ENCODE measurements around the gene PDCD2L.
"Not testable (repeated sequence)": the region's sequence is repeated elsewhere in the genome, so short reads cannot be mapped to it uniquely, and the experiment has no call there.

The PDCD2L gene

DNA sequence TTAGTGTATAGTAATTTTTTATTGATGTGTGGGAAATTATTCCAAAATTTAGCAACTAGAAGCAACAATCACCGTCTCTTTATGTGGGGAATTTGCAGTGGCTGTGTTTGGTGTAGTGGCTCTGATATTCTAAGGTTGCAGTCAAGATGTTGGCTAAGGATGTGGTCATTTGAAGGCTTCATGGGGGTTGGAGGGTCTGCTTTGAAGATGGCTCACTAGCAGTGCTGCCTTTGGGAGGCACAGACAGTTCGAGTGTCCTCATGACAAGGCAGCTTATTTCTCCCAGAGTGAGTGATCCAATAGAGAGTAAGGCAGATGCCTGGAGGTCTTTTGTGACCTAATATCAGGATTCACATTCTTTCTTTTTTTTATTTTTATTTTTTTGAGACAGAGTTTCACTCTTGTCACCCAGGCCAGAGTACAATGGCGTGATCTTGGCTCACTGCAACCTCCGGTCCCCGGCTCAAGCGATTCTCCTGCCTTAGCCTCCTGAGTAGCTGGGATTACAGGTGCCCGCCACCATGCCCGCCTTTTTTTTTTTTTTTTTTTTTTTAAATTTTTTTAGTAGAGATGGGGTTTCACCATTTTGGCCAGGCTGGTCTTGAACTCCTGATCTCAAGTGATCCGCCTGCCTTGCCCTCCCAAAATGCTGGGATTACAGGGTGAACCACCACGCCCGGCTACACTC is 30.5 kb upstream of the PDCD2L start:
- DNase-seq (ENCODE audit: low read depth in 1 of 2, low spot score in 1 of 2): no peak

DNA sequence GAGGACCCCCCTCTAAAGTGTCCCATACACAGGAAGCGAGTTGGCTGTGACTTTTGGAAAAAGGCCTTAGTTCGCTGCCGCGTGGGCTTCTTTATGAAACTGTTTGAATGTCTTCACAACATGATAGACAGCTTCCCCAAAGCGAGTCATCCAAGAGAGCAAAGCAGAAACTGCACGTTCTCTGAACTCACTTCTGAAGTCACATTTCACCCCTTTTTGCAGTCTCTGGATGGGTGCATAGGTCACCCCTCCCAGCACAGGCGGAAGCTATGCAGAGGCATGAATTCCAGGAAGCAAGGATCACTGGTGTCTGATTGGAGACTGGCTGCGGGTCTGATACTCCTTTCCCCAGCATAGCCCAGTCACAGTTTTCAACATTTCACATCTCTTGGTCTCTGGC is 28.6 kb upstream of the PDCD2L start:
- DNase-seq (ENCODE audit: low read depth in 1 of 2, low spot score in 1 of 2): no peak

DNA sequence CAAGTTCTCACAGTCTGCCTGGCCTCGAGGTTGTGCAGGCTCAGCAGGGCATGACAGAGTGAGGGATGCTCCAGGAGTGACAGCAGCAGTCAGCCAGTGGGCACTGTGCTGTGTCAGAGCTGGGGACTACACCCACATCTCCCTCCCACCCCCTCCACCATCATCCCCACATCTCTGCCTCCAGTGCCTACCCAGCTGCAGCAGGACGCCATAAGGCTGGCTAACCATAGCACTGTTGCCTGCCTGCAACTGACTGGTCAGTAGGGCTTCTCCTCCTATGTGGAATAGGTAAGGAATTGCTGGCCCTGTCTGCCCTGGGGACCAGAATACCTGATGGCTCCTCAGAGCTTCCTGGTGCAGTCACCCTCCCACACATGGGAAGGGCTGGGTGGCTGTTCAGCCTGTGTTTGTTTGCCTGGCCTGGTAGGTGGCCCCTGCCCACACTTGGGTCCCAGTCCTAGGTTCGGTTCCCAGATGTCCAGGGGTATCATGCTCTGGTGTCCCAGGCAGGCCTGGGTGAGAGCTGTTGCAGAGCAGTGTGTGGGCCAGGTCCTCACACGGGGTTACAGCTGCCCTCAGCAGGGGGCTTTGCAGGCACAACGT is 23.5 kb upstream of the PDCD2L start:
- no peak for DNase-seq (ENCODE audit: low read depth in 1 of 2, low spot score in 1 of 2)

DNA sequence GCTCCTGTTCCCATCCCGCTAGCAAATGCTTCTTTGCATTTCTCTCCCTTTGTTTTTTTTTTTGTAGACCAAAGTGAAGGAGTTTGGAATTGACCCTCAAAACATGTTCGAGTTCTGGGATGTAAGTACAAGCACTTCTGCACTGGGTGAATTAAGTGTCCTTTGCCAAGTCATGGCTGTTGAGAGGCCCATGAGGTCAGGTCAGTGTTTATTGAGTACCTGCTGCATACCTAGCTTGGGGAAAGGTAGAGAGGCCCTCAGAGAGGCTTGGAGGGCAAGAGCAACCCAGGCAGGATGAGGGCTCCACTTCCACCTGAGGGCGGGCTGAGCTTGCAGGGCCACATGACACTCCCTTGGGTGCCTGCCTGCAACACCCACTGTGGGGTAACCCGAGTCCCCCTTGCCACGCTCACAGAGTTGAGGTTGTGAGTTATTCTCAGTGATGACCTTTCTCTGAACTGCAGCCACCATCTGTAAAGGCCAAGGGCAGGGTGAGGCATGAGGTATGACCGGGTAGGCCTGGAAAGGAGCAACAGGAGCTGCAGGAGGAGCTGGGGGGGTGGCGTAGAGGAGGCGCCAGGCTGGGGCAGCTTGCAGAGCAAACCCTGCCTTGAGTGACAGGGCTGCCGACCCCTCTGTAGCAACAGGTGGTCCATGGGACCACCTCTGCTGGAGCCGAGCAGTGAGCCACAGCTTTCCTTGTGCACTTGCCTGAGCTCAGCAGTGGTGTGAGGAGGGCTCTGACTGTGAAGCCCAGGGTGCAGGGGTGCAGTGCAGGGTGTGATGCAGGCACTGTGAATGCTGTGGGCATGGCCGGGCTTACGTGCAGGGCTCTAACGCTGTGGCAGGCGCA is 22.6 kb upstream of the PDCD2L start:
- DNase-seq (ENCODE audit: low read depth in 1 of 2, low spot score in 1 of 2): no peak

DNA sequence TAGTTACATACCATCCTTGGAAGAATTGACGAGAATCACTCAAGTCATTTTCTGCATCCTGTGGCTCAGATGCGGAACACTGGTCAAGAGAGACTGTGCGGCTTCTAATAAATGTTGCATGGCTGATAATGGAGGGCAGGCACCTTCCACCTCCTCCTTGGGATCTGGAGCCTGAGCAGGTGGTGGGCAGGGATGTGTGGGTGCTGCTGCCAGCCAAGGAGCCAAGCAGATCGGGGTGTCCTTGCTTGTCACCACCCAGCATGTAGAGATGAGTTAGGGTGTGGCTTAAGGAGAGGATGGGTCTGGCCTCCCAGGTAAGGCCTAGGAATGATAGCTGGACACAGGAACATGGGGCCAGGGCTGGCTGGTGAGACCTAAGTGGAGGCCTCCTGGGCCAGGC is 21.7 kb upstream of the PDCD2L start:
- no peak for DNase-seq (ENCODE audit: low read depth in 1 of 2, low spot score in 1 of 2)

DNA sequence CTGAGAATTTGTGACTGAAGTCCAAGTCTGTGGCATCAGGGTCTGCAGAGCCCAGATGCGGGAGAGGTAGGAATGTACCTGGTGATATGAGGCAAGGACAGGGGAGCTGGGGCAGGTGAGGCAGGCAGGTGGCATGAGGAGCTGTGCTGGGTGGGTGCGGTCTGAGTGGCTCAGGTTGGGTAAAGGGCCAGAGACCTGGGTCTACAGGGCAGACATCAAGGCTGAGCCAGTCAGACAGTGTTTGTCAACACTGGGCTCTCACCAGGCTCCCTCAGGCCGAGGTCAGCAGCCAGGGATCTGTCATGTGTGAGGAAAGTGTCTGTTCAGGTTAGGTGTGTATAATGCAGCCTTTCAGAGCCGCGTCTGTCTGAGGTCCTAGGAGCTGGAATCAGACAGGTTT is 20.6 kb upstream of the PDCD2L start:
- DNase-seq (ENCODE audit: low read depth in 1 of 2, low spot score in 1 of 2): no peak

DNA sequence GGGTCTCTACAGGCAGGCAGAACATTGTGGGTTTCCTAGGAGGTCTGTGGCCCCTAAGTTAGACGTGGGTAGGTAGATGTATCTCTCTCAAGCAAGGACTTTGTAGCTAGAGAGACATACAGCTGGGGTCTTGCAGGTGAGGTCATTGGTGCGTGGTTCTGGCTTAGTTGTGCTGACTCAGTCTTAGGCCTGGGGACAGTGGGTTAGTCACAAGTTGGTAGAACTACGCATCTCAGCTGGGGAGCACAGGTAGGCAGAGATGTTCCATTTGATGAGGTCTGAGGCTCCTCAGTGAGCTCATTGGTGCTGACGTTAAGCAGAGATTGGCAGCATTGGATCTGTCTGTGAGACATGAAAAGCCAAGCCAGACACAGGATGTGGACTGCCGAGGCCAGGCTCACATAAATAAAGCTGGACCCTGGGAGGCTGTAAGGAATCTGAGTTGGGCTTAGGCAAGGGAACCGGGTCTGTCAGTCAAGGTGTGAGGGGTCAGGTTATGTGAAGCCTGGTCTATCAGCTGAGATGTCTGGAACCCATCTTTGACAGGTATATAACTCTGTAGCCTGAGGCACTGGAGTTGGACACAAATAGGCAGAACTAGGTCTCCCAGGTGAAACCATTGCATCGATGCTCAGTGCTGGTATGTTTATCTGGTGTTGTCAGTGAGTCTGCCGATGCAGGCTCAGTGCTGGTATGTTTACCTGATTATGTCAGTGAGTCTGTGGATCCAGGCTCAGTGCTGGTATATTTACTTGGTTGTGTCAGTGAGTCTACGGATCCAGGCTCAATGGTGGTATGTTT is 17.4 kb upstream of the PDCD2L start:
- DNase-seq (ENCODE audit: low read depth in 1 of 2, low spot score in 1 of 2): no peak

DNA sequence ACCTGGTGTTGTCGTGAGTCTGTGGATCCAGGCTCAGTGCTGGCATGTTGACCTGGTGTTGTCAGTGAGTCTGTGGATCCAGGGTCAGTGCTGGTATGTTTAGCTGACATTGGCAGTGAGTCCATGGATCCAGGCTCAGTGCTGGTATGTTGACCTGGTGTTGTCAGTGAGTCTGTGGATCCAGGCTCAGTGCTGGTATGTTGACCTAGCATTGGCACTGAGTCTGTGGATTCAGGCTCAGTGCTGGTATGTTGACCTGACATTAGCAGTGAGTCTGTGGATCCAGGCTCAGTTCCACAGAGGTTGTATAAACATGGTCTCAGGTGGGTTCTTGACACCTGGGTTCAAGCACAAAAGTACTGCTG is 16.8 kb upstream of the PDCD2L start:
- no peak for DNase-seq (ENCODE audit: low read depth in 1 of 2, low spot score in 1 of 2)

DNA sequence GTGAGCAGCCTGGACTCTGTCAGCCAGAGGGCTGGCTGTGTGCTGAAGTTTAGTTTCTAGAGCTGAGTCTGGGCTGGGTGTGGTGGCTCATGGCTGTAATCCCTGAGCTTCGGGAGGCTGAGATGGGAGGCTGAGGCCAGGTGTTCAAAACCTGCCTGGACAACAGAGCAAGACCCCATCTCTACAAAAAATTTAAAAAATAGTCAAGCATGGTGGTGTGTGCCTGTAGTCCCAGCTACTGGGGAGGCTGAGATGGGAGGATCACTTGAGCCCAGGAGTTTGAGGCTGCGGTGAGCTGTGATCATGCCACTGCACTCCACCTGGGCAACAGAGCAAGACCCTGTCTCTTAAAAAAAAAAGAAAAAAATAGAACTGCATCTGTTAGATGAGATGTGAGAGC is 15.5 kb upstream of the PDCD2L start:
- not testable (repeated sequence) for DNase-seq (ENCODE audit: low read depth in 1 of 2, low spot score in 1 of 2)

DNA sequence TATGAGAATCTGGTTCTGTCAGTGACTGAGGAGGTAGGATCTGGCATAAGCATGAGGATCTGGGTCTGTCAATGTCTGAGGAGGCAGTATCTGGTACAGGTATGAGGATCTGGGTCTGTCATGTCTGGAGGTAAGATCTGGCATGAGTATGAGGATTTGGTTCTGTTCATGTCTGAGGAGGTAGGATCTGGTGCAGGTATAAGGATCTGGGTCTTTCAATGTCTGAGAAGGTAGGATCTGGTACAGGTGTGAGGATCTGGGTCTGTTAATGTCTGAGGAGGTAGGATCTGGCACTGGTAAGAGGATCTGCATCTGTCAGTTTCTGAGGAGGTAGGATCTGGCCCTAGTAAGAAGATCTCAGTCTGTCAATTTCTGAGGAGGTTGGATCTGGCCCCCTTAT is 12.4 kb upstream of the PDCD2L start:
- DNase-seq (ENCODE audit: low read depth in 1 of 2, low spot score in 1 of 2): no peak

DNA sequence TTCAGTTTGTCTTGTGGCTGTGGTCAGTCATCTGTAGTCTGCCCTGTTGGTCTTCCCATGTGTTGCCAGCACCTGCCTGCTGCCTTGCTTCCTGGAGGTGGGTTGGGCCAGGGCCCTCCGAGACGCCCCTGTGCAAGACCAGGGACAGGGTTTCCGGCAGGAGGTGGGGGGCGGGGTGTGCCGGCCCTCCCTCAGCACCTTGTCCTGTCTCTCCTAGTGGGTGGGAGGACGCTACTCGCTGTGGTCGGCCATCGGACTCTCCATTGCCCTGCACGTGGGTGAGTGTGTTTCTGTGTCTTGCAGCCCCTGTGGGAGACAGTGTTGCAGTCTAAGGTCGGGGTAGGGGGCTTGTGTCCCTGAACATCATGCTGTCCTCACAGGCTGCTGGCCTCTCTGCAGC is 11.2 kb upstream of the PDCD2L start:
- DNase-seq (ENCODE audit: low read depth in 1 of 2, low spot score in 1 of 2): no peak

DNA sequence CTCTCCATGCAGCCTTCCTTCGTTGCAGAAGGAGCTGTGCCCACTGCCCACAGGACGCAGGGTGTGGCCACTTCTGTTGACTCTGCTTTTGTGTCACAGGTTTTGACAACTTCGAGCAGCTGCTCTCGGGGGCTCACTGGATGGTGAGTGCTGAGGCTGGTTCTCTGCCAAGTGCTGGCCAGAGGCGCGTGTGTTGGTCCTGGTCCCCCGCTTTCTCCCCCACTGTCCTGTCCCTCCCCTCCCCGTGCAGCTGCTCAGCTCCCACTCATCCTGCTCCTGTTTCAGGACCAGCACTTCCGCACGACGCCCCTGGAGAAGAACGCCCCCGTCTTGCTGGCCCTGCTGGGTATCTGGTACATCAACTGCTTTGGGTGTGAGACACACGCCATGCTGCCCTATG is 10.6 kb upstream of the PDCD2L start:
- DNase-seq (ENCODE audit: low read depth in 1 of 2, low spot score in 1 of 2): no peak

DNA sequence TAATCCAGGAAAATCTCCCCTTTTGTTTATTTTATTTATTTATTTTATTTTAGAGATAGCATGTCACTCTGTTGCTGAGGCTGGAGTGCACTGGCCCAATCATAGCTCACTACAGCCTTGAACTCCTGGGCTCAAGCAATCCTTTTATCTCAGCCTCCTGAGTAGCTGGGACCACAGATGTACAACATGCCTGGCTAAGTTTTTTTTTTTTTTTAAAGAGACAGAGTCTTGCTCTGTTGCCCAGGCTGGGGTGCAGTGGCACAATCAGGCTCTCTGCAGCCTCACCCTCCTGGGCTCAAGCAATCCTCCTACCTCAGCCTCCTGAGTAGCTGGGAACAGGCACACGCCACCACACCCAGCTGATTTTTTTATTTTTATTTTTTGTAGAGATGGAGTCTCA is 6.3 kb upstream of the PDCD2L start:
- DNase-seq (ENCODE audit: low read depth in 1 of 2, low spot score in 1 of 2): no peak

DNA sequence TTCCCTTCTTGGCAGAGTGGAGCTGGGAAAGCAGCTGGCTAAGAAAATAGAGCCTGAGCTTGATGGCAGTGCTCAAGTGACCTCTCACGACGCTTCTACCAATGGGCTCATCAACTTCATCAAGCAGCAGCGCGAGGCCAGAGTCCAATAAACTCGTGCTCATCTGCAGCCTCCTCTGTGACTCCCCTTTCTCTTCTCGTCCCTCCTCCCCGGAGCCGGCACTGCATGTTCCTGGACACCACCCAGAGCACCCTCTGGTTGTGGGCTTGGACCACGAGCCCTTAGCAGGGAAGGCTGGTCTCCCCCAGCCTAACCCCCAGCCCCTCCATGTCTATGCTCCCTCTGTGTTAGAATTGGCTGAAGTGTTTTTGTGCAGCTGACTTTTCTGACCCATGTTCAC is 4.3 kb upstream of the PDCD2L start:
- no peak for DNase-seq (ENCODE audit: low read depth in 1 of 2, low spot score in 1 of 2)

DNA sequence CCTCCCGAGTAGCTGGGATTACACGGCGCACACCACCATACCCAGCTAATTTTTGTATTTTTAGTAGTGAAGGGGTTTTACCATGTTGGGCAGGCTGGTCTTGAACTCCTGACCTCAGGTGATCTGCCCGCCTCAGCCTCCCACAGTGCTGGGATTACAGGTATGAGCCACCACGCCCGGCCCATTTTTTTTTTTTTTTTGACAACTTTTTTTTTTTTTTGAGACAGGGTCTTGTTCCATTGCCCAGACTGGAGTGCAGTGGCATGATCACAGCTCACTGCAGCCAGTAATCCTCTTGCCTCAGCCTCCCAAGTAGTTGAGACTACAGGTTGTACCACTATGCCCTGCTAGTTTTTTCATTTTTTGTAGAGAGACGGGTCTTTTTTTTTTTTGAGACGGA is 3.4 kb upstream of the PDCD2L start:
- not testable (repeated sequence) for DNase-seq (ENCODE audit: low read depth in 1 of 2, low spot score in 1 of 2)

DNA sequence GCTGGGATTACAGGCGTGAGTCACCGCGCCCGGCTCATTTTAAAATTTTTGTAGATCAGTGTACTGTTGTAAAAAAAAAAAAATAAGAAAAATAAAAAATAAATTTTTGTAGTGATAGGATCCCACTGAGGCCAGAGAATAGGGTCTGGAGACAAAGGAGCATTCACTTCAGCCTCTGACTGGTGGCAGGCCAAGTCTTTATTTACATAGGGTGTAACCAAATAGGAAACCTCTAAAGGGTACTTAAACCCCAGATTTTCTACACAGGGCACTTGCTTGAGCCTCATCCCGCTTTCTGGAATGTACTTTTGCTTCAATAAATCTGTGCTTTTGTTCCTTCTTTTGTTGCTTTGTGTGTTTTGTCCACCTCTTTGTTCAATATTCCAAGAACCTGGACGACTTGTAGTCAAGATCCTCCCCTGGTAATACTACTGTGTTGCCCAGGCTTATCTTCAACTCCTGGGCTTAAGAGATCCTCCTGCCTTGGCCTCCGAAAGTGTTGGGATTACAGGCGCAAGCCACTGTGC is 2.1 kb upstream of the PDCD2L start:
- no peak for DNase-seq (ENCODE audit: low read depth in 1 of 2, low spot score in 1 of 2)

DNA sequence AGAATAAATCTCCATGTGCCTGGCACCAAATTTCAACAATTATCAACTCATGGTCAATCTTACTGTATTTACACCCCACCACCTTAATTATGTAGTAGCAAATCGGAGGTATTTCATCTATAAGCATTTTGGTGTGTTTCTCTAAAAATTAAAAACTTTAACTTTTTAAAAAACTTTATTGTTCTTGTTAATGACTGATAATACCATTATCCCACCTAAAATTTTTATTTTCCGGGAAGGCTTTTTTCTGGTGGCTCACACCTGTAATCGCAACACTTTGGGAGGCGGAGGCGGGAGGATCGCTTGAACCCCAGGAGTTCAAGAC is 453 bp upstream of the PDCD2L start:
- DNase-seq (ENCODE audit: low read depth in 1 of 2, low spot score in 1 of 2): no peak

DNA sequence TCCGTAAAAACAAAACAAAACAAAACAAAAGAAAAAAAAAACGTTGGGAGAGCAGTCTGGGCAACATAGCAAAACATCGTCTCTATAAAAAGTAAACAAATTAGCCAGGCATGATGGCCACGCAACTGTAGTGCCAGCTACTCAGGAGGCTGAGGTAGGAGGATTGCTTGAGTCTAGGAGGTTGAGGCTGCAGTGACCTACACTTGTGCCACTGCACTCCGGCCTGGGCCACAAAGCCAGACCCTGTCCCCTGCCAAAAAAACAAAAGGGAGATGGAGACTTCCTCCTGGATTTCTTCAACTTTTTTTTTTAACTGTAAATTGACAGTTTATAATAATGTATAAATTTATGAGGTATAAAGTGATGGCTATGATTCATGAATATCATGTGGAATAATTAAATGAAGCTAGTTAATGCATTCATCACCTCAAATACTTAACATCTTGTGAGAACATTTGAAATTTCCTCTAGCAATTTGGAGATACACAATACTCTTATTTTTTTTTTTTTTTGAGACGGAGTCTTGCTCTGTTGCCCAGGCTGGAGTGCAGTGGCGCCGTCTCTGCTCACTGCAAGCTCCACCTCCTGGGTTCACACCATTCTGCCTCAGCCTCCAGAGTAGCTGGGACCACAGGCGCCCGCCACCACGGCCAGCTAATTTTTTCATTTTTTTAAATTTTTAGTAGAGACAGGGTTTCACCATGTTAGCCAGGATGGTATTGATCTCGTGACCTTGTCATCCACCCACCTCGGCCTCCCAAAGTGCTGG is 1.9 kb downstream of the PDCD2L start:
- DNase-seq (ENCODE audit: low read depth in 1 of 2, low spot score in 1 of 2): no peak

DNA sequence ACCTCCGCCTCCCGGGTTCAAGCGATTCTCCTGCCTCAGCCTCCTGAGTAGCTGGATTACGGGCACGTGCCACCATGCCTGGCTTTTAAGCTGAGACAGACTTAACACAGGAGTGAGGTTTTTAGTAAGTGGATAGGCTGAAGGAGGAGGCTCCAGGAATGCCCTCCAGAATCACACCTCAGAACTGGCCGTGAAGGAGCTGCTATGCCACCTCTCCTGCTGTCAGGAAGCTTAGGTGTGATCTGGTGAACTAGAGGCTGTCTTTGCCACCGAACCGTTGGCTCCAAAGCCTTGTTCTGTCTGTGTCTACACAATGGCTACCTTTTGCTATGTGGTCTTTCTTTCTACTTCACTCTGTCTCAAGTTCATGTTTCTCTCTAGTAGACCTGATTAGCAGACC is 4.2 kb downstream of the PDCD2L start:
- no peak for DNase-seq (ENCODE audit: low read depth in 1 of 2, low spot score in 1 of 2)

DNA sequence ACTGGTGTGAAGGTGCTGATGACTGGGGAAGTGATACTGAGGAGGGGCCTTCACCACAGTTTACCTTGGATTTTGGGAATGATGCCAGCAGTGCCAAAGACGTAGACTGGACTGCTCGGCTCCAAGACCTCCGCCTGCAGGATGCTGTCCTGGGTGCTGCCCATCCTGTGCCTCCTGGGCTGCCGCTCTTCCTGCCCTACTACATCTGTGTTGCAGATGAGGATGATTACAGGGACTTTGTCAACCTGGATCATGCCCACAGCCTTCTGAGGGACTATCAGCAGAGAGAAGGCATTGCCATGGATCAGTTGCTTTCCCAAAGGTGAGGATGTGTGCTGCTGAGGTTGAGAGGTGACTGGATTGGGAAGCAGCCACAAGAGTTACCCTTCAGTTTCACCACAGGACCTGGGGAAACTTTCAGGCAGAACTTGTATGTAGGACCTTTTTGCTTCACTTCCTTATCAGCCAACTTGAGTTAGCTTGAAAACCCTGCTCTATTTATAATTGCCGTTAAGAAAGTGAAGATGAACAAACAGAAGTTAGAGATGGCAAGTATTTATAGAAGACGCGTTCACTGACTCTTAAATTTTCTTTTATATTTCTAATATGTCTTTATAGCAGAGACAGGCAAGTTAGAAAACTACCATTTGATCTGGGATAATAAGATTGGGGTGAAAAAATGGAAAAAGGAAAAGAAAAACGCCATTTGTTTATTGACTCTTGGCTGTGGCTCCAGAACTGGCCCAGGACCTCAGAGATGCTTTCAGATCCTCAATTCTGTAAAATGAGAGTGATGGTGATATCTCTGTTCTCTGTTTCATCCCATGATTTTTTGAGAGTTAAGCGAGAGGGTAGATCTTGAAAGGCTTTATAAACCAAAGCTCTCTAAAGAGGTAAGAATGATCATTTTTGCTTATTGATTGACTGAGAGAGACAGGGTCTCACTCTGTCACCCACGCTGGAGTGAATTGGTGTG is 5.3 kb downstream of the PDCD2L start:
- DNase-seq (ENCODE audit: low read depth in 1 of 2, low spot score in 1 of 2): no peak
